GM12878 (cell line): Measurements from ENCODE around the gene UBA7. TPM values are rescaled to one million over a fixed set of nuclear protein-coding genes. Genes with fewer than 3 reads are reported as not detected.

Experiments
- KDM1A ChIP-seq: fragments of 200-600 bp; sonication (generic); IDR thresholded peaks from 2 replicates; pipeline ENCODE4 v1.6.1; 2016; ENCODE audit warnings: borderline replicate concordance
- SMAD1 ChIP-seq: fragments of 450-650 bp; IDR thresholded peaks from 2 replicates; pipeline ENCODE4 v1.6.1; 2018; ENCODE audit warnings: mild to moderate bottlenecking, low read depth; ENCODE audit not compliant: partially characterized antibody
- polyA plus RNA-seq, 11 experiments: library from polyadenylated mRNA; depleted of rRNA in 4 of 11; unstranded in 6 of 11; stranded (reverse) in 5 of 11; fragments of >200 nt; fragmentation: Nextera tagmentation in 4 of 11; fragmentation: Illumina TruSeq in 1 of 11; extraction: Ambion mirVana in 4 of 11; extraction: Trizol in 1 of 11; gene quantifications; 1 replicate in 1 of 11; 2 replicates in 10 of 11; pipeline versions ENCODE4 v1.2.1 to v1.2.3, GENCODE V29; 2011 to 2016; ENCODE audit warnings: inconsistent platforms in 2 of 11, missing spikeins in 2 of 11, low read depth in 1 of 11
- total RNA-seq, 4 experiments: library from RNA; depleted of rRNA in 3 of 4; stranded (reverse); fragments of >200 nt in 3 of 4; fragmentation: Illumina TruSeq in 1 of 4; extraction: Trizol in 1 of 4; gene quantifications; 2 replicates each; pipeline versions ENCODE4 v1.2.1 to v1.2.3, GENCODE V29; 2013 to 2021
- TF ChIP-seq, protein P1 (sequence below): IDR thresholded peaks from 2 replicates; pipeline ENCODE4 v1.6.1; 2012; ENCODE audit warnings: low read depth, low read length, improper control_type of control experiment
- TF ChIP-seq, protein P2 (sequence below): fragments of 450-650 bp; IDR thresholded peaks from 2 replicates; pipeline ENCODE4 v1.6.1; 2017; ENCODE audit warnings: low read depth, mild to moderate bottlenecking, moderate library complexity
- TF ChIP-seq, protein P3 (sequence below): IDR thresholded peaks from 2 replicates; pipeline ENCODE4 v1.6.1; 2012; ENCODE audit warnings: mild to moderate bottlenecking, low read depth, low read length
- TF ChIP-seq, protein P4 (sequence below): fragments of 450-650 bp; IDR thresholded peaks from 2 replicates; pipeline ENCODE4 v1.6.1; 2016; ENCODE audit warnings: mild to moderate bottlenecking, moderate library complexity, borderline replicate concordance
- TF ChIP-seq, protein P5 (sequence below): fragments of 150-350 bp; IDR thresholded peaks from 2 replicates; pipeline ENCODE4 v1.6.1; 2016; ENCODE audit warnings: low read depth, low read length
- TF ChIP-seq, protein P6 (sequence below): fragments of 450-650 bp; IDR thresholded peaks from 2 replicates; pipeline ENCODE4 v1.6.1; 2017; ENCODE audit warnings: antibody characterized with exemption, mild to moderate bottlenecking, moderate library complexity
- TF ChIP-seq, protein P7 (sequence below): IDR thresholded peaks from 2 replicates; pipeline ENCODE4 v1.6.1; 2011; ENCODE audit warnings: borderline replicate concordance, low read depth, mild to moderate bottlenecking, moderate library complexity, low read length; ENCODE audit not compliant: insufficient read depth, poor library complexity, severe bottlenecking

Gene UBA7
- total and polyA plus RNA-seq, 10 of the 15 experiments (the other 5 are each of a cell fraction or from before 2014, with no cell fraction given), result 11.8 to 116 (median 46.7) TPM

DNA sequence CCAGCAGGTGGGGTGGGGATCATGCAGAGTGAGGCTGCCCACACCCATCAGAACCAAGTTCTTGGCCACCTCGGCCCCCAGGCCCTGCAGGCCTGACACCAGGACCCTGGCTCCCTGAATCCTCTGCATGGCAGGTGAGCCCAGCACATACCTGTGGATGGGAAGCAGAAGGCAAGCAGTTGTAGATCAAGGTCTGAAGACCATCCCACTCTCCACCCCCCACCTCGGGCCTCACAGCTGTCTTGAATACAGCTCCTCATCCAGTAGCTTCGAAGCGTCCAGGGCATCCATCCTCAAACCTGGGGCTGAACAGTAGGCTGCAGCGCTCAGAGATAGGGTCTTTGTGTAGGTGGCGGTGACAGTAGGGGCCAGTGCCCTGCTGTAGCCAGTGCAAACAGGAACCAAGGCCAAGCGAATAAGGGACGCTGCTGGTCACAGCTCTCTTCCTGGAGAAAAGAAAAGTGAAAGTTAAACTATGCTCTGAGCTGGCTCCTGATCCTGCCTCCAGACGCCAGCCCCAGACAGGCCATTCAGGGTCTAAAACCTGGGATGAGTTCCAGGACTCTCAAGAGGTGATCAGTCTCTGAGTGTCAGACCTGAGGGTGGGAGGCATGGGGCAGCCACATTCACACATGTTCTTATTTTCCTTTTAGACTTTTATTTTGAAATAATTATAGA lies at the start of gene UBA7 (continued):
- TF ChIP-seq, protein P1, sequence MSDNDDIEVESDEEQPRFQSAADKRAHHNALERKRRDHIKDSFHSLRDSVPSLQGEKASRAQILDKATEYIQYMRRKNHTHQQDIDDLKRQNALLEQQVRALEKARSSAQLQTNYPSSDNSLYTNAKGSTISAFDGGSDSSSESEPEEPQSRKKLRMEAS, result no peak
- TF ChIP-seq, protein P2, sequence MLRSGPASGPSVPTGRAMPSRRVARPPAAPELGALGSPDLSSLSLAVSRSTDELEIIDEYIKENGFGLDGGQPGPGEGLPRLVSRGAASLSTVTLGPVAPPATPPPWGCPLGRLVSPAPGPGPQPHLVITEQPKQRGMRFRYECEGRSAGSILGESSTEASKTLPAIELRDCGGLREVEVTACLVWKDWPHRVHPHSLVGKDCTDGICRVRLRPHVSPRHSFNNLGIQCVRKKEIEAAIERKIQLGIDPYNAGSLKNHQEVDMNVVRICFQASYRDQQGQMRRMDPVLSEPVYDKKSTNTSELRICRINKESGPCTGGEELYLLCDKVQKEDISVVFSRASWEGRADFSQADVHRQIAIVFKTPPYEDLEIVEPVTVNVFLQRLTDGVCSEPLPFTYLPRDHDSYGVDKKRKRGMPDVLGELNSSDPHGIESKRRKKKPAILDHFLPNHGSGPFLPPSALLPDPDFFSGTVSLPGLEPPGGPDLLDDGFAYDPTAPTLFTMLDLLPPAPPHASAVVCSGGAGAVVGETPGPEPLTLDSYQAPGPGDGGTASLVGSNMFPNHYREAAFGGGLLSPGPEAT, result peak; percentile 68; the same call in 1 of the 2 replicates
- TF ChIP-seq, protein P3, sequence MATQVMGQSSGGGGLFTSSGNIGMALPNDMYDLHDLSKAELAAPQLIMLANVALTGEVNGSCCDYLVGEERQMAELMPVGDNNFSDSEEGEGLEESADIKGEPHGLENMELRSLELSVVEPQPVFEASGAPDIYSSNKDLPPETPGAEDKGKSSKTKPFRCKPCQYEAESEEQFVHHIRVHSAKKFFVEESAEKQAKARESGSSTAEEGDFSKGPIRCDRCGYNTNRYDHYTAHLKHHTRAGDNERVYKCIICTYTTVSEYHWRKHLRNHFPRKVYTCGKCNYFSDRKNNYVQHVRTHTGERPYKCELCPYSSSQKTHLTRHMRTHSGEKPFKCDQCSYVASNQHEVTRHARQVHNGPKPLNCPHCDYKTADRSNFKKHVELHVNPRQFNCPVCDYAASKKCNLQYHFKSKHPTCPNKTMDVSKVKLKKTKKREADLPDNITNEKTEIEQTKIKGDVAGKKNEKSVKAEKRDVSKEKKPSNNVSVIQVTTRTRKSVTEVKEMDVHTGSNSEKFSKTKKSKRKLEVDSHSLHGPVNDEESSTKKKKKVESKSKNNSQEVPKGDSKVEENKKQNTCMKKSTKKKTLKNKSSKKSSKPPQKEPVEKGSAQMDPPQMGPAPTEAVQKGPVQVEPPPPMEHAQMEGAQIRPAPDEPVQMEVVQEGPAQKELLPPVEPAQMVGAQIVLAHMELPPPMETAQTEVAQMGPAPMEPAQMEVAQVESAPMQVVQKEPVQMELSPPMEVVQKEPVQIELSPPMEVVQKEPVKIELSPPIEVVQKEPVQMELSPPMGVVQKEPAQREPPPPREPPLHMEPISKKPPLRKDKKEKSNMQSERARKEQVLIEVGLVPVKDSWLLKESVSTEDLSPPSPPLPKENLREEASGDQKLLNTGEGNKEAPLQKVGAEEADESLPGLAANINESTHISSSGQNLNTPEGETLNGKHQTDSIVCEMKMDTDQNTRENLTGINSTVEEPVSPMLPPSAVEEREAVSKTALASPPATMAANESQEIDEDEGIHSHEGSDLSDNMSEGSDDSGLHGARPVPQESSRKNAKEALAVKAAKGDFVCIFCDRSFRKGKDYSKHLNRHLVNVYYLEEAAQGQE, result 0 out of 2 replicates have a peak, but pooled peaks have one; percentile 9
- TF ChIP-seq, protein P4, sequence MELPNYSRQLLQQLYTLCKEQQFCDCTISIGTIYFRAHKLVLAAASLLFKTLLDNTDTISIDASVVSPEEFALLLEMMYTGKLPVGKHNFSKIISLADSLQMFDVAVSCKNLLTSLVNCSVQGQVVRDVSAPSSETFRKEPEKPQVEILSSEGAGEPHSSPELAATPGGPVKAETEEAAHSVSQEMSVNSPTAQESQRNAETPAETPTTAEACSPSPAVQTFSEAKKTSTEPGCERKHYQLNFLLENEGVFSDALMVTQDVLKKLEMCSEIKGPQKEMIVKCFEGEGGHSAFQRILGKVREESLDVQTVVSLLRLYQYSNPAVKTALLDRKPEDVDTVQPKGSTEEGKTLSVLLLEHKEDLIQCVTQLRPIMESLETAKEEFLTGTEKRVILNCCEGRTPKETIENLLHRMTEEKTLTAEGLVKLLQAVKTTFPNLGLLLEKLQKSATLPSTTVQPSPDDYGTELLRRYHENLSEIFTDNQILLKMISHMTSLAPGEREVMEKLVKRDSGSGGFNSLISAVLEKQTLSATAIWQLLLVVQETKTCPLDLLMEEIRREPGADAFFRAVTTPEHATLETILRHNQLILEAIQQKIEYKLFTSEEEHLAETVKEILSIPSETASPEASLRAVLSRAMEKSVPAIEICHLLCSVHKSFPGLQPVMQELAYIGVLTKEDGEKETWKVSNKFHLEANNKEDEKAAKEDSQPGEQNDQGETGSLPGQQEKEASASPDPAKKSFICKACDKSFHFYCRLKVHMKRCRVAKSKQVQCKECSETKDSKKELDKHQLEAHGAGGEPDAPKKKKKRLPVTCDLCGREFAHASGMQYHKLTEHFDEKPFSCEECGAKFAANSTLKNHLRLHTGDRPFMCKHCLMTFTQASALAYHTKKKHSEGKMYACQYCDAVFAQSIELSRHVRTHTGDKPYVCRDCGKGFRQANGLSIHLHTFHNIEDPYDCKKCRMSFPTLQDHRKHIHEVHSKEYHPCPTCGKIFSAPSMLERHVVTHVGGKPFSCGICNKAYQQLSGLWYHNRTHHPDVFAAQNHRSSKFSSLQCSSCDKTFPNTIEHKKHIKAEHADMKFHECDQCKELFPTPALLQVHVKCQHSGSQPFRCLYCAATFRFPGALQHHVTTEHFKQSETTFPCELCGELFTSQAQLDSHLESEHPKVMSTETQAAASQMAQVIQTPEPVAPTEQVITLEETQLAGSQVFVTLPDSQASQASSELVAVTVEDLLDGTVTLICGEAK, result no peak
- TF ChIP-seq, protein P5, sequence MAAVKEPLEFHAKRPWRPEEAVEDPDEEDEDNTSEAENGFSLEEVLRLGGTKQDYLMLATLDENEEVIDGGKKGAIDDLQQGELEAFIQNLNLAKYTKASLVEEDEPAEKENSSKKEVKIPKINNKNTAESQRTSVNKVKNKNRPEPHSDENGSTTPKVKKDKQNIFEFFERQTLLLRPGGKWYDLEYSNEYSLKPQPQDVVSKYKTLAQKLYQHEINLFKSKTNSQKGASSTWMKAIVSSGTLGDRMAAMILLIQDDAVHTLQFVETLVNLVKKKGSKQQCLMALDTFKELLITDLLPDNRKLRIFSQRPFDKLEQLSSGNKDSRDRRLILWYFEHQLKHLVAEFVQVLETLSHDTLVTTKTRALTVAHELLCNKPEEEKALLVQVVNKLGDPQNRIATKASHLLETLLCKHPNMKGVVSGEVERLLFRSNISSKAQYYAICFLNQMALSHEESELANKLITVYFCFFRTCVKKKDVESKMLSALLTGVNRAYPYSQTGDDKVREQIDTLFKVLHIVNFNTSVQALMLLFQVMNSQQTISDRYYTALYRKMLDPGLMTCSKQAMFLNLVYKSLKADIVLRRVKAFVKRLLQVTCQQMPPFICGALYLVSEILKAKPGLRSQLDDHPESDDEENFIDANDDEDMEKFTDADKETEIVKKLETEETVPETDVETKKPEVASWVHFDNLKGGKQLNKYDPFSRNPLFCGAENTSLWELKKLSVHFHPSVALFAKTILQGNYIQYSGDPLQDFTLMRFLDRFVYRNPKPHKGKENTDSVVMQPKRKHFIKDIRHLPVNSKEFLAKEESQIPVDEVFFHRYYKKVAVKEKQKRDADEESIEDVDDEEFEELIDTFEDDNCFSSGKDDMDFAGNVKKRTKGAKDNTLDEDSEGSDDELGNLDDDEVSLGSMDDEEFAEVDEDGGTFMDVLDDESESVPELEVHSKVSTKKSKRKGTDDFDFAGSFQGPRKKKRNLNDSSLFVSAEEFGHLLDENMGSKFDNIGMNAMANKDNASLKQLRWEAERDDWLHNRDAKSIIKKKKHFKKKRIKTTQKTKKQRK, result no peak
- TF ChIP-seq SMAD1, result no peak
- TF ChIP-seq, protein P6, sequence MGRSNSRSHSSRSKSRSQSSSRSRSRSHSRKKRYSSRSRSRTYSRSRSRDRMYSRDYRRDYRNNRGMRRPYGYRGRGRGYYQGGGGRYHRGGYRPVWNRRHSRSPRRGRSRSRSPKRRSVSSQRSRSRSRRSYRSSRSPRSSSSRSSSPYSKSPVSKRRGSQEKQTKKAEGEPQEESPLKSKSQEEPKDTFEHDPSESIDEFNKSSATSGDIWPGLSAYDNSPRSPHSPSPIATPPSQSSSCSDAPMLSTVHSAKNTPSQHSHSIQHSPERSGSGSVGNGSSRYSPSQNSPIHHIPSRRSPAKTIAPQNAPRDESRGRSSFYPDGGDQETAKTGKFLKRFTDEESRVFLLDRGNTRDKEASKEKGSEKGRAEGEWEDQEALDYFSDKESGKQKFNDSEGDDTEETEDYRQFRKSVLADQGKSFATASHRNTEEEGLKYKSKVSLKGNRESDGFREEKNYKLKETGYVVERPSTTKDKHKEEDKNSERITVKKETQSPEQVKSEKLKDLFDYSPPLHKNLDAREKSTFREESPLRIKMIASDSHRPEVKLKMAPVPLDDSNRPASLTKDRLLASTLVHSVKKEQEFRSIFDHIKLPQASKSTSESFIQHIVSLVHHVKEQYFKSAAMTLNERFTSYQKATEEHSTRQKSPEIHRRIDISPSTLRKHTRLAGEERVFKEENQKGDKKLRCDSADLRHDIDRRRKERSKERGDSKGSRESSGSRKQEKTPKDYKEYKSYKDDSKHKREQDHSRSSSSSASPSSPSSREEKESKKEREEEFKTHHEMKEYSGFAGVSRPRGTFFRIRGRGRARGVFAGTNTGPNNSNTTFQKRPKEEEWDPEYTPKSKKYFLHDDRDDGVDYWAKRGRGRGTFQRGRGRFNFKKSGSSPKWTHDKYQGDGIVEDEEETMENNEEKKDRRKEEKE, result no peak
- TF ChIP-seq, protein P7, sequence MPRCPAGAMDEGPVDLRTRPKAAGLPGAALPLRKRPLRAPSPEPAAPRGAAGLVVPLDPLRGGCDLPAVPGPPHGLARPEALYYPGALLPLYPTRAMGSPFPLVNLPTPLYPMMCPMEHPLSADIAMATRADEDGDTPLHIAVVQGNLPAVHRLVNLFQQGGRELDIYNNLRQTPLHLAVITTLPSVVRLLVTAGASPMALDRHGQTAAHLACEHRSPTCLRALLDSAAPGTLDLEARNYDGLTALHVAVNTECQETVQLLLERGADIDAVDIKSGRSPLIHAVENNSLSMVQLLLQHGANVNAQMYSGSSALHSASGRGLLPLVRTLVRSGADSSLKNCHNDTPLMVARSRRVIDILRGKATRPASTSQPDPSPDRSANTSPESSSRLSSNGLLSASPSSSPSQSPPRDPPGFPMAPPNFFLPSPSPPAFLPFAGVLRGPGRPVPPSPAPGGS, result no peak
- no peak for TF ChIP-seq KDM1A
